H54 (cell line): ENCODE data around the gene GRM8.
"Not testable (repeated sequence)": the region's sequence is repeated elsewhere in the genome, so short reads cannot be mapped to it uniquely, and the experiment has no call there.

Experiments
- DNase-seq: peaks from one replicate; pipeline ENCODE4 v3.0.0; 2011; ENCODE audit warnings: low spot score, mixed read lengths; ENCODE audit not compliant: insufficient read length
- FAIRE-seq: peaks from 3 replicates; lab custom pipeline; 2011; peaks lifted over from hg19 to GRCh38; lab: Jason Lieb, UNC
- POLR2A ChIP-seq: IDR thresholded peaks from 2 replicates; pipeline ENCODE4 v1.6.1; 2011; ENCODE audit warnings: low read depth, mild to moderate bottlenecking, low read length

Gene GRM8

GRCh38 chr7:126845331-126845730 lies 407.4 kb downstream of the GRM8 start:
- FAIRE-seq (no peak), DNase-seq (no peak)
- no peak for TF ChIP-seq POLR2A

- TF ChIP-seq POLR2A = no peak
- DNase-seq (no peak), FAIRE-seq (no peak)
Observed at GRCh38 chr7:126843883-126844282, 408.9 kb downstream of the GRM8 start.

- no peak for FAIRE-seq
- TF ChIP-seq POLR2A = no peak
Observed at GRCh38 chr7:126843336-126843735, 409.4 kb downstream of the GRM8 start.

GRCh38 chr7:126842451-126842850 lies 410.3 kb downstream of the GRM8 start:
- no peak for FAIRE-seq
- DNase-seq = no peak
- no peak for TF ChIP-seq POLR2A

More at GRCh38 chr7:126843336-126843735, 409.4 kb downstream of the GRM8 start:
- DNase-seq = no peak

- FAIRE-seq = no peak
- no peak for TF ChIP-seq POLR2A
- no peak for DNase-seq
Observed at GRCh38 chr7:126840869-126841268, 411.9 kb downstream of the GRM8 start.

- DNase-seq (no peak), FAIRE-seq (no peak)
- TF ChIP-seq POLR2A = no peak
Observed at GRCh38 chr7:126839624-126840023, 413.1 kb downstream of the GRM8 start.

GRCh38 chr7:126838194-126838593 lies 414.5 kb downstream of the GRM8 start:
- no peak for DNase-seq
- no peak for TF ChIP-seq POLR2A
- no peak for FAIRE-seq

- not testable (repeated sequence) for DNase-seq, FAIRE-seq
Observed at GRCh38 chr7:126831241-126831640, 421.5 kb downstream of the GRM8 start.

- FAIRE-seq (no peak), DNase-seq (no peak)
Observed at GRCh38 chr7:126820925-126821324, 431.8 kb downstream of the GRM8 start.

GRCh38 chr7:126819197-126819484 lies 433.6 kb downstream of the GRM8 start:
- DNase-seq = no peak
- FAIRE-seq = no peak
- no peak for TF ChIP-seq POLR2A

More at GRCh38 chr7:126820925-126821324, 431.8 kb downstream of the GRM8 start:
- no peak for TF ChIP-seq POLR2A

- no peak for TF ChIP-seq POLR2A
- DNase-seq (no peak), FAIRE-seq (no peak)
Observed at GRCh38 chr7:126818393-126819196, 434.1 kb downstream of the GRM8 start.

GRCh38 chr7:126809188-126809587 lies 443.6 kb downstream of the GRM8 start:
- no peak for FAIRE-seq
- DNase-seq = no peak
- no peak for TF ChIP-seq POLR2A

GRCh38 chr7:126806614-126807013 lies 446.1 kb downstream of the GRM8 start:
- no peak for TF ChIP-seq POLR2A
- DNase-seq (no peak), FAIRE-seq (no peak)

GRCh38 chr7:126805351-126805750 lies 447.4 kb downstream of the GRM8 start:
- FAIRE-seq (no peak), DNase-seq (no peak)
- TF ChIP-seq POLR2A = no peak

- no peak for DNase-seq
- FAIRE-seq = no peak
- no peak for TF ChIP-seq POLR2A
Observed at GRCh38 chr7:126804604-126805003, 448.1 kb downstream of the GRM8 start.
